HFFc6 (cell line): Measurements from ENCODE around the gene ACAA2. TPM values are rescaled to one million over a fixed set of nuclear protein-coding genes. Genes with fewer than 3 reads are reported as not detected.
"Not testable (repeated sequence)": the region's sequence is repeated elsewhere in the genome, so short reads cannot be mapped to it uniquely, and the experiment has no call there.

Source experiments
- DNase-seq: peaks from one replicate; pipeline ENCODE4 v3.0.0-alpha.2; 2018
- H3K27ac Mint-ChIP-seq: 2 replicates; pipeline ENCODE4 v1.8.0; 2020; ENCODE audit warnings: mild to moderate bottlenecking, mixed read lengths
- H3K27me3 Mint-ChIP-seq: 2 replicates; pipeline ENCODE4 v1.8.0; 2021; ENCODE audit warnings: mild to moderate bottlenecking, moderate library complexity, mixed read lengths; ENCODE audit not compliant: insufficient read depth
- H3K36me3 Mint-ChIP-seq: 2 replicates; pipeline ENCODE4 v1.8.0; 2021; ENCODE audit warnings: low read depth, mixed read lengths
- H3K4me1 Mint-ChIP-seq: 2 replicates; pipeline ENCODE4 v1.8.0; 2020; ENCODE audit warnings: low read depth, mixed read lengths
- H3K4me3 Mint-ChIP-seq: 2 replicates; pipeline ENCODE4 v1.8.0; 2020; ENCODE audit warnings: mild to moderate bottlenecking, moderate library complexity, mixed read lengths
- H3K9me3 Mint-ChIP-seq: 2 replicates; pipeline ENCODE4 v1.8.0; 2020; ENCODE audit warnings: mild to moderate bottlenecking, mixed read lengths
- CTCF ChIP-seq: fragments of 200-600 bp; sonication (generic); IDR thresholded peaks from 2 replicates; pipeline ENCODE4 v1.5.0; 2021; ENCODE audit warnings: antibody characterized with exemption, mild to moderate bottlenecking
- total RNA-seq, 6 experiments: library from RNA; stranded (reverse); fragmentation: NEBNext Ultra II Directional; extraction: Animal tissue kit (Norgen Biotek cat#: 25700); gene quantifications; 2 replicates in 1 of 6; 3 replicates in 5 of 6; pipeline ENCODE4 v1.2.3, GENCODE V29; 2021

ACAA2 gene
- total RNA-seq, 6 experiments from 2014 or later: 6.3 to 23.3 (median 7.1) TPM

DNA sequence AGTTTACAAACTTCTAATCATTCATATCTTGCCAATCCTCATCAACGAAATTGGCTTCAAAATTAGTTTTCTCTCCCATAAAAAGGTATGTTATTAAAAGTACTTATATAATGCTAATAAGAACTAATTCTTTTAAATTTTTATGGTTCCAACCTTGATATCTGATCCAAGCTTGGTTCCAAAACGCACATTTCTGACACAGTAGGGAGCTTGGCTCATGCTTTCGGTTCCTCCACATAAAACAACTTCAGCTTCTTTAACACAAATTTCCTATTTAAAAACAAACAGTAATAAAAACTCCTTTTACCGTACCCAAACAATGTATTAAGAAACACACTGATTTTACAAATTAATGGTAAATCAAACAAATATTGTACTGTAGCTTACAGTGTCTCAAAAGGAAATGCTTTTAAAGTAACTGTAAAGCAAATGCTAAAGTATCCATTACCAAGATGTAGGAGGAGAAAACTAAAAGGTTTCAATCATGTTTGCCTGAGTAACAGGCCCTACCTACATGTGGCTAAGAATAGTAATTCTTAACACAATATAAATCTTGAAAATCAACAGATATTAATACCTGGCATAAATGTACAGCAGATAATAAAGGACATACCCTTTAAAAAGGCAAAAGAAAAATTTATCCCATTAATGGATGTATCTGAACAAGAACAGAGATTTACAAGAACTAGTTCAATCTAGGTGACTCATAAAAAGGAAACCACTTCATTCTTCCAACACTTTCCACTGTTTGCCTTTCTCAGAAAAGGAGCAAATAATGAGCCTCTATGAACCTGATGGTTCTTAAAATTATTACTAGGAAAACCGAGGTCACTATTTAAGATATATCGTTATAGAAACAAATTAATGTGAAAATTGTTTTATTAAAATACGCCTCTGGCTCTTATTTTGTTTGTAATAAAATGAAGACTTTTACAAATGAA, 17.5 kb downstream of the ACAA2 start:
- Mint-ChIP-seq H3K4me3 (no peak overlapping the region), H3K27me3 (no peaks in the 10 kb centered on the region), H3K9me3 (no peaks in the 10 kb centered on the region), H3K27ac (no peak overlapping the region; the same call in 1 of the 2 replicates), H3K4me1 (peaks cover 8% of the 10 kb centered on the region), H3K36me3 (no peaks in the 10 kb centered on the region)
- no peak for TF ChIP-seq CTCF
- DNase-seq: no peak

DNA sequence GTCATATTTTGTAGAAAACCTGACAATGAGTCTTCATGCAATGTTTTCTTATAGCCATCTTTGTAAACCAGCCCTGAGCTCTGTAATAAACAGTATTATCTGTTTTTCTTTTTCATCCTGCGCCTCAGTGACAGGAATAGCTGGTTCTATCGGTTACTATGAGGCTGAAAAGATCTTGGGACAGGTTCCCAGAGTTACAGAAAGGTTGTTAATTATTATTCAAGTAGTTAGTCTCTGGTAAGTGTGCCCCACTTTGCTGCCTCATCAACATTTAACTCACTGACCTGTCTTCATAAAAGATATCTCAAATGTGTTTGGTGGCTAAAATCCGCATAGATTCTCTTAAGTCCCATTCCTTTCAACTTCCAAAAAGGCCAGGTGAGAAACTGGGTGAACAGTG, 18.6 kb downstream of the ACAA2 start:
- Mint-ChIP-seq H3K36me3 (no peaks in the 10 kb centered on the region), H3K4me1 (peaks cover 8% of the 10 kb centered on the region), H3K27me3 (no peaks in the 10 kb centered on the region), H3K27ac (no peak overlapping the region), H3K9me3 (no peaks in the 10 kb centered on the region), H3K4me3 (no peak overlapping the region)
- no peak for DNase-seq
- no peak for TF ChIP-seq CTCF

DNA sequence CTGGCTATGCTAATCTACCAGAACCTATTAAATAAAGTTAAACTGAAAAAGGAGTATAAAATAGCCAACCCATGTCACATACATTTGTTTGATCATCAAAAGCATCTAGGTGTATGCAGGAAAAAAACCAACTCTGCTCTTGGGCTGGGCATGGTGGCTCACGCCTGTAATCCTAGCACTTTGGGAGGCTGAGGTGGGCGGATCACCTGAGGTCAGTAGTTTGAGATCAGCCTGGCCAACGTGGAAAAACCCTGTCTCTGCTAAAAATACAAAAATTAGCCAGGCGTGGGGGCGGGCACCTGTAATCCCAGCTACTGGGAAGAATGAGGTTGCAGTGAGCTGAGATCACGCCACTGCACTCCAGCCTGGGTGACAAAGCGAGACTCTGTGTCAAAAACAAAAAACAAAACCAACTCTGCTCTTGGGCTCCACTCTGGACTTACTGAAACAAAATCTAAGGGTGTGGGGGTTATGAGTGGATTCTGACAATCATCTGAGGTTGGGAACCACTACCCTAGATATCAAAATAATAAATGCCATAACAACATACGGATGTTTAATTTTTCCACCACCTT, 23.7 kb downstream of the ACAA2 start:
- H3K4me1 Mint-ChIP-seq: peaks cover 12% of the 10 kb centered on the region
- H3K4me3 Mint-ChIP-seq, H3K9me3 Mint-ChIP-seq, H3K27me3 Mint-ChIP-seq, H3K27ac Mint-ChIP-seq, H3K36me3 Mint-ChIP-seq, DNase-seq: not testable (repeated sequence)

DNA sequence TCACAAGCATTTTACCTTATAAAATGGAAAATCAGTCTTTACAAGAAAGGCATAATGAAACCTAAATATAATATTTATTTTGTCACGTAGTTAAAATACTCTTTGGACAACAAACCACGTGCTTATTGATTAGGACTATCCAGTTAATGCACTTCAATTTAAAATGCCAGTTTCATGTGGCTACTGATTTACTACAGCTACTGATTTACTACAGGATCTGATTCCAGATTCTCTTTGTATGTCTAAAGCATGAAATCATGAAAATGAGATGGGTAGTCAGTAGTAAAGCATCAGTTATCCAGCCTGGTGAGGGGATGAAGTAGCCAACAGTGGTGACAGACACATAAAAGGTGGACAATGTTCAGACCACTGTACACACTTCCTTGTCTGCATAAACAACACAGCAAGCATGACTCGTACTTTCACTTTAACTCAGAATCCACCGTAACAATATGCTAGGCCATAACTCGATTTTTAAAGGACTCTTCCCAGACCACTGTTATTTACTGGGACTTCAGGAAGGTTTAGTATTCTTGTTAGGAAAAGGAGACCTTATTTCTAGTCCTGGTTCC, 24.9 kb downstream of the ACAA2 start:
- TF ChIP-seq CTCF: no peak
- peak; percentile 10 for DNase-seq
- no peaks in the 10 kb centered on the region for H3K9me3 Mint-ChIP-seq
- H3K4me3 Mint-ChIP-seq: peak overlapping the region; percentile 71
- peaks cover 12% of the 10 kb centered on the region for H3K4me1 Mint-ChIP-seq
- H3K36me3 Mint-ChIP-seq: no peaks in the 10 kb centered on the region
- peak overlapping the region; percentile 13 for H3K27ac Mint-ChIP-seq
- H3K27me3 Mint-ChIP-seq: no peaks in the 10 kb centered on the region

GRCh38 chr18:49786019-49786720, 27.2 kb downstream of the ACAA2 start:
- Mint-ChIP-seq H3K4me1 (peaks cover 12% of the 10 kb centered on the region), H3K27ac (no peak overlapping the region), H3K4me3 (no peak overlapping the region), H3K9me3 (no peaks in the 10 kb centered on the region), H3K27me3 (no peaks in the 10 kb centered on the region), H3K36me3 (no peaks in the 10 kb centered on the region)
- no peak for TF ChIP-seq CTCF
- DNase-seq: no peak
